Mononuclear cell (primary cell): ENCODE results near the gene SNRPB. TPM values are rescaled to one million over a fixed set of nuclear protein-coding genes. Genes with fewer than 3 reads are reported as not detected.
A peak's percentile ranks its signal among the peaks of the same experiment; 100 is the strongest.

Experiments used
- H3K27me3 ChIP-seq: 2 replicates; pipeline ENCODE4 v1.6.0; 2011; ENCODE audit warnings: low read length, control low read depth; ENCODE audit not compliant: insufficient read depth
- H3K4me1 ChIP-seq: 2 replicates; pipeline ENCODE4 v1.5.1; 2011; ENCODE audit warnings: mild to moderate bottlenecking, low read length, control low read depth; ENCODE audit not compliant: insufficient read depth
- H3K4me3 ChIP-seq: 2 replicates; pipeline ENCODE4 v1.5.1; 2011; ENCODE audit warnings: mild to moderate bottlenecking, low read length, moderate library complexity
- H3K9me3 ChIP-seq: 2 replicates; pipeline ENCODE4 v1.5.1; 2011; ENCODE audit warnings: low read depth, mild to moderate bottlenecking, control low read depth, low read length
- total RNA-seq: library from RNA; depleted of rRNA; stranded (reverse); fragments of >200 nt; gene quantifications from one replicate; pipeline ENCODE4 v1.2.3, GENCODE V29; 2012

SNRPB gene
- total RNA-seq, 1 donor, result 144 TPM

DNA sequence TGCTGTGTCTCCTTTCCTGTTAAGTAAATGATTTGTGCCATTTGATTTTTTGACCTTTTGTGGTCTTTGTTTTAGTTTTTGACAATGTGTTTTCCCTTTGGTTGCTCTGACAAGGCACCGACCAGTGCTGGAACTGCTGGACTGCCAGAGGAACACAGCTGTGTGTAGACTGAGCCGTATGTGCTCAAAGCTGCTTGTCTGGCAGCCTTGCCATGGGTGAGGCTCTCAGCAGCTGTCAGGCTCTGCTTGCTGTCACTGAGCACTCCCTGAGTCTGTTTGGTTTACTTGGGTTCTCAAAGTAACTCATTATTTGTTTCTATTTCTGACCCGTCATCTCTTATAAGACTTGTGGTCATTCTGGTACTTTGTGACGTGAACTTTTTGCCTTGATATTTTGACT lies 15.1 kb upstream of the SNRPB start:
- no peaks in the 10 kb centered on the region for H3K9me3 ChIP-seq
- no peaks in the 10 kb centered on the region for H3K4me1 ChIP-seq
- no peak overlapping the region for H3K4me3 ChIP-seq
- no peaks in the 10 kb centered on the region for H3K27me3 ChIP-seq

DNA sequence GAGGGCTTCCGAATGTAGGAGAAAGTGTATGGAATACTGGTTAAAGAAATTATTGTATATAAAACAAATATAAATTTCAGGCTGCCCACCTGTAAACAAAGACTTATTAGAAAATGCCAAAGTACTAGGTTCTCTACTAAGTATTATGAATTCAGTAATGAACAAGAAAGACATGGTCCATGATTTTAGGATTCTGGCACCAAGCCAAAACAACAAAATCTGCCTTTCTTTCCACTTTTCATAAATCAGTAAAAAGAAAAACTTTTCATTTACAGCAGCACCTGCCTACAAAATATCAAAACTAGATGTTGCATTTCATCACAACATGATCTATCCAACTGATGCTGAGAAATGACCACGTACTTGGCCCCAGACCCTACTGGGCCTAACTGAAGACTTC lies 14.5 kb upstream of the SNRPB start:
- H3K4me1 ChIP-seq, result no peaks in the 10 kb centered on the region
- no peak overlapping the region for H3K4me3 ChIP-seq
- H3K9me3 ChIP-seq, result no peaks in the 10 kb centered on the region
- no peaks in the 10 kb centered on the region for H3K27me3 ChIP-seq

DNA sequence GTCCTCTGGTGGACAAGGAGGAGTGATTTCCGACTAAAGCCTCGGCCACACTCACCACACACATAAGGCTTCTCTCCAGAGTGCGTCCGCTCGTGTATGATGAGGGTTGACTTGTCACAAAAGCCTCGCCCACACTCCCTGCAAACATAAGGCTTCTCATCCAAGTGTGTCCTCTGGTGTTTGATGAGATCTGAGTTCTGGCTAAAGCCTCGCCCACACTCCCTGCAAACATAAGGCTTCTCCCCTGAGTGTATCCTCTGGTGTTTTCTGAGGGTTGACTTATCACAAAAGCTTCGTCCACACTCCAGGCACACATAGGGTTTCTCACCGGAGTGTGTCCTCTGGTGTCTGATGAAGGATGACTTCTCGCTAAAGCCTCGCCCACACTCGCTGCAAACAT lies 12.9 kb upstream of the SNRPB start:
- no peaks in the 10 kb centered on the region for H3K4me1 ChIP-seq
- no peak overlapping the region for H3K4me3 ChIP-seq
- no peaks in the 10 kb centered on the region for H3K27me3 ChIP-seq

DNA sequence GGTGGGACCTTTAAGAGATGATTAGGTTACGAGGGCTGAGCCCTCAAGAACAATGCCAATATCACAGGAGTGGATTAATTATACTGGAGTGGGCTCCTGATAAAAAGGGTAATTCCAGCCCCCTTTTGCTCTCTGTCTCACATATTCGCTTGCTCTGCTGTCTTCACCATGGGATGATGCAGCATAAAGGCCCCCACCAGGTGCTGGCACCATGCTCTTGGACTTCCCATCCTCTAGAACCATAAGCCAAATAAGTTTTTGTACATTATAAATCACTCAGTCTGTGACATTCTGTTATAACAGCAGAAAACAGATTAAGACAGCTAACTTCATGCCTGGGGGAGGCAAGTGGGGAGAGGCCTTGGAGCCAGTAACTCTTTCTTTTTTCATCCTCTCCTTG lies 9.8 kb upstream of the SNRPB start:
- Histone ChIP-seq H3K4me1 (no peaks in the 10 kb centered on the region), H3K4me3 (no peak overlapping the region)

More for the DNA sequence above, 12.9 kb upstream of the SNRPB start:
- no peaks in the 10 kb centered on the region for H3K9me3 ChIP-seq

DNA sequence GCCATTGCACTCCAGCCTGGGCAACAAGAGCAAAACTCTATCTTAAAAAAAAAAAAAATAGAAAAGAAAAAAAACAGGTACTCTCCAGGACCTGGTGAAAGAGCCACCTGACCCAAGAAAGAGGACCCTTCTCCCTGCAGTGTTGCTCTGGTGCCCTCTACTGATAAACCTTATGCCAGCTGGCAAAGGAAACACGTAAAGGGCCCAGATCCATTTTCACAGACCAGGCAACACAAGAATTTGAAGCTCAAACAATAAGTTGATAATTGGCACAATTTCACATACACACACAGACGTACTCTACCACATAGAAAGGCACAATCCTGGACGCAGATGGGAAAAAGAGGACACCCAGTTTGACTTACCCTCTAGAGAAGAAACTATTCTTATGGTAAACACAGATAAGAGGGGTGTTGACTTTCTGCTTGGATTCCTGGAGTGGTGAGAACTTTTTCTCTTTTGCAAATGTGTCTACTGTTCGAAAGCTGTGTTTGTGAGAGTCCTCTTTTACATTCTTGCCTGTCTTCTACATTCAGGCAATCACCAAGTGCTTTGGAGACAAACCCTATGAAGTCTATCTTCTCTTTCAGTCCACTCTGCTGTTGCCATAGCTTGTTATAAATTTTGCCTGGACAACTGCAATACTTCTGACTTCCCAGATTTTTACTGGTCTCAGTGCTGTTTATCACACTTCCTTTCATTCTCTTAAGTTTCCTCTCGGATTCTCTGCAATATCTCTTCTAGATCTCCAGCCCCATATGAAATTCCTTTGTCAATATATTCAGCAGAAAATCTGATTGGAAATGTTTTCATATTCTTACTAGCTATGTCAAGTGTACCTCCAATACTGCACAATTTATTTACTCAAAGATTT lies 6.4 kb upstream of the SNRPB start:
- Histone ChIP-seq H3K4me1 (no peaks in the 10 kb centered on the region), H3K9me3 (no peaks in the 10 kb centered on the region), H3K4me3 (no peak overlapping the region), H3K27me3 (no peaks in the 10 kb centered on the region)

More for the DNA sequence above, 9.8 kb upstream of the SNRPB start:
- Histone ChIP-seq H3K27me3 (no peaks in the 10 kb centered on the region), H3K9me3 (no peaks in the 10 kb centered on the region)

DNA sequence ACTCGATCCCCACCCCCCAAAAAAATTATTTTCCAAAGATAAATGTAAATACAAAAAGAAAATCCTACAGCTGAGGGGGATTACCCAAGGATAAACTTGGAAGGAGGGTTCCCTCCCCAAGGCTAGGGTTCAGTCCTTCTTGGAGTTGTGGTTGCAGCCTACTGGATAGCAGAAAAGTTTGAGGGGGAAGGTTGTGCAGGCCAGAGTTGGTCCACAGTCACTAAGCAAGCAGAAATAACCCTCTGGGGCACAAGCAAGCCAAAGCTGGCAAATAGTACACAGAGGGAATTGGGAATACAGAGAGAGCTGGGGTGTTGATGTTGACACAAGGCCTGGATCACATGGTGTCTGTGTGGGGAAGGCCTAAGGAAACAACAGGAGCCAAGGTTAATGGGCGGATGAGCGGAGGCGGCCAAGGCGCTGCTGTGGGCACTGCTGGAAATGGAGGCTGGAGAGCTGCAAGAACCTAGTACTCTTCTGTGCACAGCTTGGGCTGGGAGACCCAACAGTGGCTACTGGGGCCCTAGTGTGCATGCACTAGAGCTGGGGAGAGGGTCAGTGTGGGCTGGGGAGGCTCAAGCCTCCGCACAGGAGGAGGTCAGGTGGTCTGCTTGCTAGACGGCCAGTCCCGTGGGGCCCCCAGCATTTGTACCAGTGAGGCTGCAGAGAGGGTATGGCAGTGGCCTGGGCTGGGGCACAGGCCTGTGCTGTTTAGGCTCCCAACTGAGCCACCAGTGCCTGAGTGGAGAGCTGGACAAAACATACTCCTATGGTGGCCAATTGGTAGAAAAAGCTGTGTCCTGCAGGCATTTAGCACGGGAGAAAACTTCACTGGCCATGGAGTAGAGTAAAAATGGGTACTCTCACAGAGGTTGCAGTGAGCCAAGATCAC lies 5.5 kb upstream of the SNRPB start:
- Histone ChIP-seq H3K4me1 (peaks cover under 1% of the 10 kb centered on the region), H3K9me3 (no peaks in the 10 kb centered on the region), H3K4me3 (no peak overlapping the region), H3K27me3 (no peaks in the 10 kb centered on the region)

DNA sequence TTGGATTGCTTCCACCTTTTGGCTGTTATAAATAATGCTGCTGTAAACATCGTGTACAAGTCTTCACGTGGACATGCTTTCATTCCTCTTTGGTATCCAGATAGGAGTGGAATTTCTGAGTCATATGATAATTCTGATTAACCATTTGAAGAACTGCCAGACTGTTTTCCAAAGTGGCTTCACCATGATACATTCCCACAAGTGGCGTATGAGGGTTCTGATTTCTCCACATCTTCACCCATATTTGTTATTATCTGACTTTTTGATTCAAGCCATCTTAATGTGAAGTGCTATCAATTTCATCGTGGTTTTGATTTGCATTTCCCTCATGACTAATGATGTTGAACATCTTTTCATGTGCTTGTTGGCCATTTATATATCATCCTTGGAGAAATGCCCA lies 2.9 kb upstream of the SNRPB start:
- H3K4me1 ChIP-seq, result peaks cover 17% of the 10 kb centered on the region
- H3K27me3 ChIP-seq, result no peaks in the 10 kb centered on the region
- H3K4me3 ChIP-seq, result no peak overlapping the region
- no peaks in the 10 kb centered on the region for H3K9me3 ChIP-seq

DNA sequence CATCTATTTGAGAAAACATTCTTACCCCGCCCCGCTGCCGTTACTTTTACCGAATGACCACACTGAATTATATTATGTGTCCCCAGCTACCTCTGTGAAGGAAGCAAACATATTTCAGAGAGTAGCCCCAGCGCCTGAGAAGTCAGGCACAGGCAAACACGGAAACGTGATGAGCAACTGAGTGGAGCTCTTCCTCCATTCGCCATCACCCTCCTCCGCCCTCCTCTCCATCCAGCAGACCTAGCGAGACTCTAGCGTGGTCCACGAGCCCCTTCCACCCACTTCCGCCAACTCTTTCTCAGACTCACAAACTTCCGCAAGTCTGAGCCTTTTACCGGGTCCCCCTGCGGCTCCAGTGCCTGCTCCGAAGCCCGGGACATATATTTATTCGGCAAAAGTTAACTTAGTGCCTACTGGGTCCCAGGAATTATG lies 582 bp downstream of the SNRPB start:
- peak overlapping the region; percentile 87 for H3K4me3 ChIP-seq
- peaks cover 20% of the 10 kb centered on the region for H3K4me1 ChIP-seq
- no peaks in the 10 kb centered on the region for H3K9me3 ChIP-seq
- no peaks in the 10 kb centered on the region for H3K27me3 ChIP-seq

DNA sequence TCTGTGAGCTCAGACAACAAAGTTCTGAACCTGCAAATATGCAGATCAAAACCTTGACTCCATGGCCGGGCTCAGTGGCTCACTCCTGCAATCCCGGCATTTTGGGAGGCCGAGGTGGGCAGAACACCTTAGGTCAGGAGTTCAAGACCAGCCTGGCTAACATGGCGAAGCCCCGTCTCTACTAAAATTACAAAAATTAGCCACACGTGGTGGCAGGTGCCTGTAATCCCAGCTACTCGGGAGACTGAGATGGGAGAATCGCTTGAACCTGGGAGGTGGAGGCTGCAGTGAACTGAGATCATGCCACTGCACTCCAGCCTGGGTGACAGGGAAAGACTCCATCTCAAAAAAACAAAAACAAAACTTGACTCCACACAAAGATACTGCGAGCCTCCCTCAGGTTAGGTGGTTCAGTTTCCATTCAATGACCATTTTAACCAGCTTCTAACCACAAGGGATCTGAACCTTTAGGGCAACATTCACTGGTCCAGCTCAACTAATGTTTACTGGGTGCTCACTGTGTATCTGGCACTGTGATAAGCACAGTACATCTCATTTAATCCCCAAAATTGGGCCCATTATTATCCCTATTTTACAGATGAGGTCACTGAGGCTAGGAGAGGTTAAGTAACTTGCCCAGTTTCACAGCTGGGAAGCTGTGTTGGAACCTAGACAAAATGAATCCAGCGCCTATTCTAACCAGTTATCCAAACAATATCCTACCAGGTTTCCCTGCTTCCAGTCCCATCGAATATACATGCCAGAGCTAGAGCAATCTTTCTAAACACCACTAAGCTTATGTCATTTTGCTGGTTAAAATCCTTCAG lies 1.8 kb downstream of the SNRPB start:
- Histone ChIP-seq H3K4me3 (no peak overlapping the region), H3K9me3 (no peaks in the 10 kb centered on the region), H3K27me3 (no peaks in the 10 kb centered on the region), H3K4me1 (peaks cover 20% of the 10 kb centered on the region)

DNA sequence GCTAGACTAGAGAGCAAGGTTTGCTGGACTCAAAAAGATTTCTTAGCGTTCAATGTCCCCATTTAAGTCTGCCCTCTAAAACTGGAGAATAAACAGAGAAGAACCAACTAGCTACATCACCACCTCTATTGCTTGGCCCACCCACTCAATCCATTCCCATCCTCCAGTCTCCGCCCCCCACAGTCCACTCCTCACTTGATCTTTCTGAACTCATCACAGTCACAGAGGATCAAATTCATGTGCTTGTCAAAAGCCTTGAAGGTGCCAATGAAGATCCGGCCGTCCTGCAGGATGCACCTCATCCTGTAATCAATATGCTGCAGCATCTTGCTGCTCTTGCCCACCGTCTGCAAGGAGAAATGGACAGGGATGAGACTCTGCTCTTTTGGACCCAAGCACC lies 3.2 kb downstream of the SNRPB start:
- no peaks in the 10 kb centered on the region for H3K9me3 ChIP-seq
- peaks cover 20% of the 10 kb centered on the region for H3K4me1 ChIP-seq
- H3K4me3 ChIP-seq, result no peak overlapping the region
- H3K27me3 ChIP-seq, result no peaks in the 10 kb centered on the region

DNA sequence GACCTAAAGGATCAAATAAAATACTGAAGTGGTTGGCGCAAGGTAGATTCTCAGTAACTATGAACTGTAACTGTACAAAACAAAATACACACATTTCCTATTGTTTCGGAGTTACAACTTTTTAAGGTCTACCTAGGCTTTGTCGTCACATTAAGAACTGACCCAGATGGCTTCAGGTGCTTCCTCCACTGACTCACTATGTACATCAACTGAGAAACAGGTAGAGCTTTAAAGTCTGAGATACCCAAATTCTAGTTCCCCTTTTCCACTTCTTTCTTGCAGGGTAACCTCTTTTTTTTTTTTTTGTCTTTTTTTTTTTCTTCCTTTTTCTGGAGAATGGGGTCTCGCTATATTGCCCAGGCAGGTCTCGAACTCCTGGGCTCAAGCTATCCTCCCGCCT lies 5.5 kb downstream of the SNRPB start:
- Histone ChIP-seq H3K4me1 (peaks cover 16% of the 10 kb centered on the region), H3K9me3 (no peaks in the 10 kb centered on the region), H3K4me3 (no peak overlapping the region), H3K27me3 (no peaks in the 10 kb centered on the region)

DNA sequence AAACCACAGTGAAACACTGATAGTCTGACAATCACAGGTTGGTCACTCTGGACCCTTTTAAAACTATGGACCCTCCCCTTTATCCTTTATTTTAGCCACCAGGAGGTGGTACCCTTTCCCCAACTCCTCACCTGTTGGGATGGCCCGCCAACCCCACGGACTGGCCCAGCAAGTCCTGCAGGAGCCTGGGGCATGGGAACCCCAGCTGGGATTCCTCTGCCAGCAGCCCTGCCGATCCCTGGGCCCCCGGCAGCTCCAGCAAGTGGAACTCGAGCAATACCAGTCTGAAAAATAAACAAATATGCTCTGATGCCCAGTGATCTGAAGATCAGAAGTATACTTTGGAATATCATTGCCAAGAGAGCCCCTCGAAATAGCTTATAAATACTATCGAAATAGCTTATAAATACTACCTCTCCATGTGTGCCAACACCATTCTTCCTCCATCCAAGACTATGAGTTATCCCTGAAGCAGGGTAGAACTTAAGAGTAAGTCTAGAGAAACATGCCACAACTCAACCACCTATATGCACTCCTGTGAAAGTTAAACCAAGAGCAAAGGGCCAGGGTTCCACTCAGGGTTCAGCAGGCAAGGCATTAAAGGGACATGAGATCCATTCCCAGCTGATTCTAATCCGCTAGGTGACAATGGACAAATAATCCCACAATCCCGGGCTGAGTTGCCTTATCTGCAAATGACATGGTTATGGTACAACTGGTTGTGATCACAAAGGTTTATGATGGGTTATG lies 6.8 kb downstream of the SNRPB start:
- H3K27me3 ChIP-seq, result no peaks in the 10 kb centered on the region
- no peaks in the 10 kb centered on the region for H3K9me3 ChIP-seq
- H3K4me3 ChIP-seq, result no peak overlapping the region
- peaks cover 5% of the 10 kb centered on the region for H3K4me1 ChIP-seq

DNA sequence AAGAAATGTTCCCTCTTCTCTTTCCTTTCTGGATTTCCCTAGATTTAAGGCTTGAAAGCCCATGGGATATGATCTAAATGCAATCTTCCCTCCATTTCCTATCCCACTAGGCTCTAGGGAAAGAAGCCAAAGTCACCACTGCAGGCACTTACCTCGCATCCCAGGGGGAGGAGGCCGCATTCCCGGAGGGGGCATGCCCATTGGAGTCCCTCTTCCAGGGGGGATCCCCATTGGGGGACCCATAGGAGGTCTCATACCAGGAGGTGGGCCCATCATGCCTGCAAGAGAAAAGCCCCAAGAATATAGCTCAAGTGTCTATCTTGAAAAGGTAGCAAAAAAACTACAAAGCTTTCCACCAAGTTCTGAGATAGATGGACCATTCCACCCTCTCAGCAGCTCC lies 8.1 kb downstream of the SNRPB start:
- H3K4me1 ChIP-seq, result no peaks in the 10 kb centered on the region
- no peaks in the 10 kb centered on the region for H3K9me3 ChIP-seq
- H3K27me3 ChIP-seq, result no peaks in the 10 kb centered on the region
- H3K4me3 ChIP-seq, result no peak overlapping the region

DNA sequence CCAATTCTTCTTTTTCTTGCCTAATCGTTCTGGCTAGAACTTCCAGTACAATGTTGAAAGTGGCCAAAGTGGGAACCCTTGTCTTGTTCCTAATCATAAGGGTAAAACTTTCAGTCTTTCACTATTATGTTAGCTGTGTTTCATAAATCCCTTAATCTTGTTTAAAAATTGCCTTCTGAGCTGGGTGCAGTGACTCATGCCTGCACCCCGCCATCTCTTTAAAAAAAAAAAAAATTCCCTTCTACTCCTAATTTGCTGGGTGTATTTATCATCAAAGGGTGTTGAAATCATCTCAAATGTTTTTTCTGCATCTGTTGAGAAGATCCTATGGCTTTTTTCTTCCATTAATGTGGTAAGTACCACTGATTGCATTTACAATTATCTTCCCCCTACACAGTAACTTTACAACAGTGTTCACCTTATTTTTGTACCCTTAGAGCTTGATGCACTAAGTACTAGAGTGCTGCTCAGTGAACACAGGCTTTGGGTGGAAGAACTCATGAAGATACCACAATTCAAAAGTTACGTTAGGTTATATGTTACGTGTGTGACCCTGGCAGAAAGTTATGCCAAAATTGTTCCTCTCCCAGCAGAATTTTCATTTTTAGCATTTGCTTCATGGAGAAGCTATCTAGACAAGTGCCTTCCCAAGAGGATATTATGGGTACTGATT lies 9.7 kb downstream of the SNRPB start:
- H3K4me3 ChIP-seq, result no peak overlapping the region
- no peaks in the 10 kb centered on the region for H3K27me3 ChIP-seq
- H3K9me3 ChIP-seq, result no peaks in the 10 kb centered on the region
- no peaks in the 10 kb centered on the region for H3K4me1 ChIP-seq
